OCI-LY1 (cell line): ENCODE results near the gene FDXR.

Source experiments
- EZH2 ChIP-seq: fragments of 200-600 bp; sonication (generic), shearing (Covaris generic); IDR thresholded peaks from 2 replicates; pipeline ENCODE4 v1.8.0; 2017; ENCODE audit warnings: borderline replicate concordance, mixed run types, mild to moderate bottlenecking, antibody characterized with exemption, low read length, moderate library complexity, mixed read lengths
- TF ChIP-seq, protein P1 (sequence below): fragments of 200-600 bp; sonication (generic), shearing (Covaris generic); IDR thresholded peaks from 2 replicates; pipeline ENCODE4 v1.5.1; 2017; ENCODE audit warnings: mild to moderate bottlenecking, antibody characterized with exemption, low read length, moderate library complexity, mixed read lengths

DNA sequence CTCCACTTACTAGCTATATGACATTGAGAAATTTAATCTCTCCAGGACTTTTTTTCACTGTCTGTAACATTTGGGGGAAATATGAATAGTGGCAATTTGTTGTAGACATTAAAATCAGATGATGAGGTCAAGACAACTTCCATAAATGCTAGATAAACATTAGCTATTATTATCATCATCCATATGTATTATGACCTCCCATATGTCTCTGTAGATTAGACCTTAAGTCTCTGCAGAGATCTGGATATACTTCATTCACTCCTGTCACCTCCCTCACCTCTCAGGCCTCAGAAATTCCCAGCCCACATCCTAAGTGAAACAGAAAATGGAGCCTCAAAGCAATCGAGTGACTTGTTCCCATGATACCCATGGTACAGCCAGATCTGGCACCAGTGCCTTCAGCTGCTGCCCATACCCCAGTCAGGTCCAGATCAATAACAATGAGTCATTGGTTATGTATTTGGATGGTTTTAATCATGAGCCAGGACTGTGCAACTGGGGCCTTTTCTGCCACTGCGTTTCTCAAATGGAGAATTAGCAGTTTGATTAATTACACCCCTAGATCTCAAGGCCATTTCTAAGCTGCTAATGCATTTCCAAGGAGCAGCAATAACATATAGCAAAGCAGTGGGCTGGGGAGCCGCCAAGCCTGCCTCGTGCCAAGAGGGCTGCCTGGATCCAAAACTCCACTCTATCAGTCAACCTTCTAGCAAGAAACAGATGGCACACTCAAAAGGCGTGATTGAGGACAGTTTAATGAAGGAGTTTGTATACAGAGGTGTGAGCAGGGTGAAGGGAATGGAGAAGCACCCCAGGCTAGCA is 2.6 kb upstream of the FDXR start:
- no peak for TF ChIP-seq EZH2
- TF ChIP-seq, protein P1, sequence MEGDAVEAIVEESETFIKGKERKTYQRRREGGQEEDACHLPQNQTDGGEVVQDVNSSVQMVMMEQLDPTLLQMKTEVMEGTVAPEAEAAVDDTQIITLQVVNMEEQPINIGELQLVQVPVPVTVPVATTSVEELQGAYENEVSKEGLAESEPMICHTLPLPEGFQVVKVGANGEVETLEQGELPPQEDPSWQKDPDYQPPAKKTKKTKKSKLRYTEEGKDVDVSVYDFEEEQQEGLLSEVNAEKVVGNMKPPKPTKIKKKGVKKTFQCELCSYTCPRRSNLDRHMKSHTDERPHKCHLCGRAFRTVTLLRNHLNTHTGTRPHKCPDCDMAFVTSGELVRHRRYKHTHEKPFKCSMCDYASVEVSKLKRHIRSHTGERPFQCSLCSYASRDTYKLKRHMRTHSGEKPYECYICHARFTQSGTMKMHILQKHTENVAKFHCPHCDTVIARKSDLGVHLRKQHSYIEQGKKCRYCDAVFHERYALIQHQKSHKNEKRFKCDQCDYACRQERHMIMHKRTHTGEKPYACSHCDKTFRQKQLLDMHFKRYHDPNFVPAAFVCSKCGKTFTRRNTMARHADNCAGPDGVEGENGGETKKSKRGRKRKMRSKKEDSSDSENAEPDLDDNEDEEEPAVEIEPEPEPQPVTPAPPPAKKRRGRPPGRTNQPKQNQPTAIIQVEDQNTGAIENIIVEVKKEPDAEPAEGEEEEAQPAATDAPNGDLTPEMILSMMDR = no peak
